Coronary artery (tissue), 2 donors: ENCODE data around the gene NIM1K.

ENCODE experiments used
- DNase-seq: peaks from one replicate; pipeline ENCODE4 v3.0.0-alpha.2; 2017; ENCODE audit warnings: low spot score
- H3K27ac ChIP-seq, 2 donors: fragments of 200-600 bp; sonication (generic); one replicate each; pipeline ENCODE4 v1.5.1; 2016 to 2019
- H3K4me3 ChIP-seq: fragments of 200-600 bp; sonication (generic); 2 replicates; pipeline ENCODE4 v1.5.1; 2016; ENCODE audit warnings: mild to moderate bottlenecking, moderate library complexity
- CTCF ChIP-seq: fragments of 200-600 bp; sonication (generic); IDR thresholded peaks from one replicate; pipeline ENCODE4 v1.5.1; 2019; ENCODE audit warnings: antibody characterized with exemption

The NIM1K gene

GRCh38 chr5:43225649-43226245 is 33.7 kb downstream of the NIM1K start:
- DNase-seq = no peak
- no peak for TF ChIP-seq CTCF
- no peak overlapping the region for H3K27ac ChIP-seq
- H3K4me3 ChIP-seq = no peak overlapping the region

- no peak overlapping the region for H3K27ac ChIP-seq
- DNase-seq = no peak
- no peak for TF ChIP-seq CTCF
These were observed 35.6 kb downstream of the NIM1K start for GRCh38 chr5:43227655-43228054.

GRCh38 chr5:43230707-43231106 is 38.7 kb downstream of the NIM1K start:
- H3K4me3 ChIP-seq = no peak overlapping the region
- DNase-seq = no peak
- no peak overlapping the region for H3K27ac ChIP-seq
- TF ChIP-seq CTCF = no peak

More at GRCh38 chr5:43227655-43228054, 35.6 kb downstream of the NIM1K start:
- no peak overlapping the region for H3K4me3 ChIP-seq

GRCh38 chr5:43231977-43232376 is 40.0 kb downstream of the NIM1K start:
- no peak for DNase-seq
- Histone ChIP-seq H3K27ac (no peak overlapping the region), H3K4me3 (no peak overlapping the region)
- no peak for TF ChIP-seq CTCF

GRCh38 chr5:43232943-43233833 is 41.2 kb downstream of the NIM1K start:
- no peak overlapping the region for H3K4me3 ChIP-seq
- no peak overlapping the region for H3K27ac ChIP-seq
- TF ChIP-seq CTCF = no peak
- no peak for DNase-seq

GRCh38 chr5:43233946-43234345 is 41.9 kb downstream of the NIM1K start:
- no peak for DNase-seq
- H3K4me3 ChIP-seq = no peak overlapping the region
- H3K27ac ChIP-seq = no peak overlapping the region
- no peak for TF ChIP-seq CTCF
